ACC112 (cell line): ENCODE data around the gene KRT80.

Experiments used
- H2AFZ ChIP-seq: fragments of 200-600 bp; sonication (generic); one replicate; pipeline ENCODE4 v1.6.0; 2017; ENCODE audit warnings: antibody characterized with exemption, low read length; ENCODE audit not compliant: unreplicated experiment
- H3K27ac ChIP-seq: fragments of 200-600 bp; sonication (generic); 2 replicates; pipeline ENCODE4 v1.5.1; 2014; ENCODE audit warnings: low read depth, mild to moderate bottlenecking, antibody characterized with exemption, low read length, moderate library complexity
- H3K27me3 ChIP-seq: fragments of 200-600 bp; sonication (generic); 2 replicates; pipeline ENCODE4 v1.6.1; 2014; ENCODE audit warnings: mild to moderate bottlenecking, antibody characterized with exemption, low read length, moderate library complexity, mixed read lengths; ENCODE audit not compliant: insufficient read depth
- H3K36me3 ChIP-seq: fragments of 200-600 bp; sonication (generic); 2 replicates; pipeline ENCODE4 v1.6.1; 2016; ENCODE audit warnings: mild to moderate bottlenecking, antibody characterized with exemption, low read length, moderate library complexity, mixed read lengths; ENCODE audit not compliant: insufficient read depth
- H3K4me1 ChIP-seq: fragments of 200-600 bp; sonication (generic); one replicate; pipeline ENCODE4 v1.6.1; 2016; ENCODE audit warnings: low read length, mixed read lengths; ENCODE audit not compliant: insufficient read depth, unreplicated experiment, control insufficient read depth
- H3K4me3 ChIP-seq: fragments of 200-600 bp; sonication (generic); 2 replicates; pipeline ENCODE4 v1.5.1; 2014; ENCODE audit warnings: mild to moderate bottlenecking, low read depth, low read length
- H3K79me2 ChIP-seq: fragments of 200-600 bp; sonication (generic); one replicate; pipeline ENCODE4 v1.6.0; 2016; ENCODE audit warnings: low read length; ENCODE audit not compliant: control insufficient read depth, unreplicated experiment, insufficient read depth

The KRT80 gene

GRCh38 chr12:52210186-52210924 is 18.5 kb upstream of the KRT80 start:
- Histone ChIP-seq H3K27me3 (no peaks in the 10 kb centered on the region), H3K36me3 (no peaks in the 10 kb centered on the region), H3K79me2 (no peaks in the 10 kb centered on the region), H3K27ac (no peak overlapping the region; the same call in 1 of the 2 replicates), H3K4me3 (no peak overlapping the region), H2AFZ (no peak overlapping the region), H3K4me1 (peaks cover 41% of the 10 kb centered on the region)

- Histone ChIP-seq H2AFZ (no peak overlapping the region), H3K4me3 (no peak overlapping the region), H3K36me3 (no peaks in the 10 kb centered on the region), H3K4me1 (peaks cover 49% of the 10 kb centered on the region), H3K27me3 (no peaks in the 10 kb centered on the region), H3K79me2 (no peaks in the 10 kb centered on the region), H3K27ac (no peak overlapping the region)
These were observed 17.5 kb upstream of the KRT80 start for GRCh38 chr12:52209321-52209720.

- Histone ChIP-seq H3K4me1 (peaks cover 57% of the 10 kb centered on the region), H3K36me3 (no peaks in the 10 kb centered on the region), H2AFZ (no peak overlapping the region), H3K27ac (no peak overlapping the region), H3K79me2 (no peaks in the 10 kb centered on the region), H3K4me3 (no peak overlapping the region), H3K27me3 (no peaks in the 10 kb centered on the region)
These were observed 16.8 kb upstream of the KRT80 start for GRCh38 chr12:52208424-52209165.

GRCh38 chr12:52207895-52208294 is 16.1 kb upstream of the KRT80 start:
- no peak overlapping the region for H2AFZ ChIP-seq
- H3K27me3 ChIP-seq: no peaks in the 10 kb centered on the region
- peaks cover 64% of the 10 kb centered on the region for H3K4me1 ChIP-seq
- no peak overlapping the region for H3K27ac ChIP-seq
- H3K4me3 ChIP-seq: no peak overlapping the region
- no peaks in the 10 kb centered on the region for H3K79me2 ChIP-seq
- no peaks in the 10 kb centered on the region for H3K36me3 ChIP-seq

- Histone ChIP-seq H3K4me1 (peaks cover 71% of the 10 kb centered on the region), H3K36me3 (no peaks in the 10 kb centered on the region), H2AFZ (no peak overlapping the region), H3K27me3 (no peaks in the 10 kb centered on the region), H3K4me3 (no peak overlapping the region), H3K27ac (no peak overlapping the region), H3K79me2 (no peaks in the 10 kb centered on the region)
These were observed 15.3 kb upstream of the KRT80 start for GRCh38 chr12:52207106-52207505.

- Histone ChIP-seq H2AFZ (no peak overlapping the region), H3K27ac (no peak overlapping the region), H3K4me1 (peaks cover 73% of the 10 kb centered on the region), H3K4me3 (no peak overlapping the region), H3K79me2 (no peaks in the 10 kb centered on the region), H3K27me3 (no peaks in the 10 kb centered on the region), H3K36me3 (no peaks in the 10 kb centered on the region)
These were observed 14.7 kb upstream of the KRT80 start for GRCh38 chr12:52206304-52207040.

GRCh38 chr12:52205612-52206303 is 13.9 kb upstream of the KRT80 start:
- Histone ChIP-seq H3K79me2 (no peaks in the 10 kb centered on the region), H3K4me1 (peaks cover 70% of the 10 kb centered on the region), H3K27ac (no peak overlapping the region), H3K36me3 (no peaks in the 10 kb centered on the region), H3K4me3 (no peak overlapping the region), H3K27me3 (no peaks in the 10 kb centered on the region), H2AFZ (no peak overlapping the region)

GRCh38 chr12:52204931-52205505 is 13.2 kb upstream of the KRT80 start:
- Histone ChIP-seq H3K36me3 (no peaks in the 10 kb centered on the region), H3K4me1 (peaks cover 62% of the 10 kb centered on the region), H3K27ac (no peak overlapping the region), H2AFZ (no peak overlapping the region), H3K4me3 (no peak overlapping the region), H3K79me2 (no peaks in the 10 kb centered on the region), H3K27me3 (no peaks in the 10 kb centered on the region)

GRCh38 chr12:52204095-52204930 is 12.5 kb upstream of the KRT80 start:
- no peak overlapping the region for H2AFZ ChIP-seq
- H3K79me2 ChIP-seq: no peaks in the 10 kb centered on the region
- H3K4me3 ChIP-seq: no peak overlapping the region
- H3K27ac ChIP-seq: no peak overlapping the region
- peaks cover 56% of the 10 kb centered on the region for H3K4me1 ChIP-seq
- H3K27me3 ChIP-seq: no peaks in the 10 kb centered on the region
- no peaks in the 10 kb centered on the region for H3K36me3 ChIP-seq
